Measurements from ENCODE around the gene S100P.
A peak's percentile ranks its signal among the peaks of the same experiment; 100 is the strongest.

The S100P gene

DNA sequence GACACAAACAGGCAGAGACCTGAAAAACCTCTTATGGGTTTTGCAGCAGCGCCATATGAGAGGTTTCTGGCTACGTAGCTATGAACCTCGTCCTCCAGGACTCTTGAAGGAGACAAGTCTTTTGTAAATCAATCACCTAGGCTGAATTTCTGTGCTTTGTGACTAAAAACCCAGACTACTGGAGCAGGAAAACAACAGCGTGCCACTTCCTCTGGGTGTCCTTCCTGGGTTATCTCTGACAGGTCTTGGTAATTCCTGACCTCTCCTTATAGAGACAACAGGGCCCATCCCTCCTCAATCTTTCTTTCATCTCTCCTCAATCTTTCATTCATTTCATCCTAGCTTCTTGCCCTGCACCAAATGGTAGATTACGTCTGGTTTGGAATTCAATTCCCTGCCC, 5.7 kb downstream of the S100P start:
- TF ChIP-seq CTCF (IDR thresholded peaks at IDR 0.05; ENCODE audit: low read depth, low read length, missing control alignments) = no peak
- DNase-seq (ENCODE audit: extremely low read depth, low read depth) = no peak

DNA sequence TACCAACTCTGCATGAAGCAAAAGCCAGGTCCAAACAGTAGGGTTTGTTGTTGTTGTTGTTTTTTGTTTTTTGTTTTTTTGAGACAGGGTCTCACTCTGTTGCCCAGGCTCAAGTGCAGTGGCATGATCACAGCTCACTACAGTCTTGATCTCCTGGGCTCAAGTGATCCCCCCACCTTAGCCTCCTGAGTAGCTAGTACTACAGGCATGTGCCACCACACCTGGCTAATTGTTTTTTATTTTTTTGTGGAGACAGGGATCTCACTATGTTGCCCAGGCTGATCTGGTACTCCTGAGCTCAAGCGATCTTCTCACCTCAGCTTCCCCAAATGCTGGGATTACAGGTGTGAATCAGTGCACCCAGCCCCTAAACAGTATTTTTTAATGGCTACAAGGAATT, 6.2 kb downstream of the S100P start:
- DNase-seq (ENCODE audit: extremely low read depth, low read depth) = no peak

More for the DNA sequence above, 5.7 kb downstream of the S100P start:
- no peak overlapping the region for H3K4me3 ChIP-seq (replicated peaks; ENCODE audit: low read depth, low read length)

GRCh38 chr4:6701371-6701770, 7.7 kb downstream of the S100P start:
- TF ChIP-seq CTCF (IDR thresholded peaks at IDR 0.05; ENCODE audit: low read depth, low read length, missing control alignments) = peak; percentile 51
- no peak for DNase-seq (ENCODE audit: extremely low read depth, low read depth)

More for the DNA sequence above, 6.2 kb downstream of the S100P start:
- H3K4me3 ChIP-seq (replicated peaks; ENCODE audit: low read depth, low read length) = no peak overlapping the region
- TF ChIP-seq CTCF (IDR thresholded peaks at IDR 0.05; ENCODE audit: low read depth, low read length, missing control alignments) = no peak

DNA sequence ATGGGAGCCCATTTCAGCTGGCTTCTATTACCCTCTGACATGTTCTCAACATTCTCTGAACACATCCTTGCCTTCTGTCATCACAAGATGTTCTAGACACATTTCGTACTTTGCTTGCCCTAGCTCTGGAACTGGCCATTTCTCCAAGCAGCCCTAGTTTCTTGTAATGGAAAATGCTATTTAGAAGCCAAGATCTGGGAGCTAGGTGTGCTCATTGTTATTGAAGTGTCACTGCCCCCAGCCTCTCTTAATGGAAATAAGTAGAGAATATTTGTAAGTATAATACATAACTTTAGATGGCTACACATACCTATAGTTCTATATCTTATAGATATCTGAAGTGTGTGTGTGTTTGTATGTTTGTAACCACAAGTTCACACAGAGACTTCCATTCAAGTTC, 9.1 kb downstream of the S100P start:
- no peak for DNase-seq (ENCODE audit: extremely low read depth, low read depth)
- TF ChIP-seq CTCF (IDR thresholded peaks at IDR 0.05; ENCODE audit: low read depth, low read length, missing control alignments) = no peak
- no peak overlapping the region for H3K4me3 ChIP-seq (replicated peaks; ENCODE audit: low read depth, low read length)

More at GRCh38 chr4:6701371-6701770, 7.7 kb downstream of the S100P start:
- H3K4me3 ChIP-seq (replicated peaks; ENCODE audit: low read depth, low read length) = no peak overlapping the region

GRCh38 chr4:6703786-6704185, 10.1 kb downstream of the S100P start:
- H3K4me3 ChIP-seq (replicated peaks; ENCODE audit: low read depth, low read length) = no peak overlapping the region
- no peak for TF ChIP-seq CTCF (IDR thresholded peaks at IDR 0.05; ENCODE audit: low read depth, low read length, missing control alignments)
- no peak for DNase-seq (ENCODE audit: extremely low read depth, low read depth)

GRCh38 chr4:6705646-6706045, 12.0 kb downstream of the S100P start:
- TF ChIP-seq CTCF (IDR thresholded peaks at IDR 0.05; ENCODE audit: low read depth, low read length, missing control alignments) = no peak

GRCh38 chr4:6706173-6706572, 12.5 kb downstream of the S100P start:
- DNase-seq (ENCODE audit: extremely low read depth, low read depth) = no peak
- no peak overlapping the region for H3K4me3 ChIP-seq (replicated peaks; ENCODE audit: low read depth, low read length)
- TF ChIP-seq CTCF (IDR thresholded peaks at IDR 0.05; ENCODE audit: low read depth, low read length, missing control alignments) = no peak

More at GRCh38 chr4:6705646-6706045, 12.0 kb downstream of the S100P start:
- no peak for DNase-seq (ENCODE audit: extremely low read depth, low read depth)
- no peak overlapping the region for H3K4me3 ChIP-seq (replicated peaks; ENCODE audit: low read depth, low read length)
